CD4-positive, alpha-beta T cell treated with Interleukin-1 beta for 1 hour (primary cell): ENCODE measurements around the gene HOXD10.
A peak's percentile ranks its signal among the peaks of the same experiment; 100 is the strongest.

Experiments used
- DNase-seq, 2 donors: peaks; one replicate each; pipeline ENCODE4 v3.0.0-alpha.2; 2020 to 2022

Gene HOXD10

GRCh38 chr2:176107731-176108181 is 8.8 kb upstream of the HOXD10 start:
- no peak for DNase-seq

- no peak for DNase-seq
Measured at GRCh38 chr2:176109192-176109901, 7.2 kb upstream of the HOXD10 start.

GRCh38 chr2:176109946-176110345 is 6.6 kb upstream of the HOXD10 start:
- no peak for DNase-seq

- DNase-seq = no peak
Measured at GRCh38 chr2:176110415-176111308, 5.9 kb upstream of the HOXD10 start.

GRCh38 chr2:176111309-176111663 is 5.3 kb upstream of the HOXD10 start:
- no peak for DNase-seq

- DNase-seq = no peak
Measured at GRCh38 chr2:176111846-176112374, 4.7 kb upstream of the HOXD10 start.

GRCh38 chr2:176112375-176113302 is 3.9 kb upstream of the HOXD10 start:
- DNase-seq = no peak

GRCh38 chr2:176114120-176114929 is 2.3 kb upstream of the HOXD10 start:
- no peak for DNase-seq

- DNase-seq = no peak
Measured at GRCh38 chr2:176114930-176115625, 1.5 kb upstream of the HOXD10 start.

- no peak for DNase-seq
Measured at GRCh38 chr2:176117162-176117822, 714 bp downstream of the HOXD10 start.

GRCh38 chr2:176117823-176118371 is 1.3 kb downstream of the HOXD10 start:
- no peak for DNase-seq

- no peak for DNase-seq
Measured at GRCh38 chr2:176118601-176119339, 2.2 kb downstream of the HOXD10 start.

- no peak for DNase-seq
Measured at GRCh38 chr2:176120364-176121189, 4.0 kb downstream of the HOXD10 start.

GRCh38 chr2:176121190-176122051 is 4.8 kb downstream of the HOXD10 start:
- DNase-seq = no peak

GRCh38 chr2:176122052-176122682 is 5.6 kb downstream of the HOXD10 start:
- DNase-seq = no peak

GRCh38 chr2:176122683-176123410 is 6.3 kb downstream of the HOXD10 start, which contains the start of gene HOXD9:
HOXD9 (plus strand) TSS chr2:176122719; CDS start chr2:176122769, 50 bp downstream.
- DNase-seq = peak in 1 of 2 donors; percentile 13
